ENCODE data around the gene NCMAP.
"Not testable (repeated sequence)": the region's sequence is repeated elsewhere in the genome, so short reads cannot be mapped to it uniquely, and the experiment has no call there.

Gene NCMAP

DNA sequence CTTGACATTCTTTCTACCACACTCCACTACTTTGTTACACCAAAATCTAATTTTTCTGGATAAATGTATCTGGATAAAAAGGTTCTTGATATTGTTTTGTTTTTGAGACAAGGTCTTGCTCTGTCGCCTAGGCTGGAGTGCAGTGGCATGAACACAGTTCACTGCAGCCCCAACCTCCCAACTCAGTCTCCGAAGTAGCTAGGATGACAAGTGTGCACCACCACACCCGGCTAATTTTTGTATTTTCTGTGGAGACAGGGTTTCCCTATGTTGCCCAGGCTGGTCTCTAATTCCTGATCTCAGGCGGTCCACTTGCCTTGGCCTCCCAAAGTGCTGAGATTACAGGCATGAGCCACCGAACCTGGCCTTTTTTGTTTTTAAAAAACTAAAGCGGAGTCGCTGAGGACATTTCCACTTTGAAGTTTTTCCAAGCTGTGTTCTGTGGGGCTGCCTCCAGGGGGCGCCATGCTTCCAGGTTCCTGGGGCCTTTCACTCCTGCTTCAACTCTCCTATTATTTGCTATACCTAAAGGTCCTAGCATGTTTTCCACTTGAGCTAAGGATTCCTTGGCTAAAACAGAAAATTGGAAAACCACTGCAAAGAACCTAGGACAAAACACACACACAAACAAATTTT lies 14.1 kb upstream of the NCMAP start:
- DNase-seq (ENCODE audit: low spot score) = no peak

- no peak for DNase-seq (ENCODE audit: low spot score)
Measured at GRCh38 chr1:24544239-24544638, 11.6 kb upstream of the NCMAP start.

- DNase-seq (ENCODE audit: low spot score) = no peak
Measured at GRCh38 chr1:24545662-24546061, 10.2 kb upstream of the NCMAP start.

DNA sequence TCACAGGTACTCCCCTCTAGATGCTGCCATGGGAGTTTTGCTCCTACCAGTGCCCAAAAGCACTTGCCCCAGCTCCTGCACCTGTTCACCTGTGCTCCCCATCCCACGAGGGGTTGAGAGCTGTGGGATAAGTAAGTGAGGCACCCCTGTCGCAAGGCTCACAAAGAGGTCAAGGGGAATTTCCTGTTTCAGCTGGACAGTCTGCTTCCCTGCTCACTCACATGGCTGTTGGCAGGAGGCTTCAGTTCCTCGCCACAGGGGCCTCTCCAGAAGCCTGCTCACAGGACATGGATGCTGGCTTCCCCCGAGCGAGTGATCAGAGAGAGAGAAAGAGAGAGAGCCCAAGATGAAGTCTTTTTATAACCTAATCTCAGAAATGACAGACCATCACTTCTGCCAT lies 8.7 kb upstream of the NCMAP start:
- no peak for DNase-seq (ENCODE audit: low spot score)

DNA sequence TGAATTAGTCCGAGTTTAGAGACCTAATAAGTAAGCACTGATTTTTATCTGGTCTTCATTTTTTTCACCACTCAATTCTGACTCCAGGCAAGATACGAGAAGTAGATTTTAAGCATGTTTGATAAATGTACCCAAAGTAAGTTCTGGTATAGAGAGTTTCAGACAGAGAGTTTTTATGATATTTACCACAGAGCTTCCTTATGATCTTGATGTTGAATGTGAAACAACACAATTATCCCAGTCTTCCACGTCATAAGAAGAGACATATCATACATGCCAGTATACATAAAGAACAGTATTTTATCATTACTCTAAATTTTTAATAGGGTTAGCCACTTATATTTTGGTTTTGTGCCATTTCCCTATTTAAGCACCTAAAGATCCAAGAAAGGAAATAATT lies 7.8 kb upstream of the NCMAP start:
- no peak for DNase-seq (ENCODE audit: low spot score)

DNA sequence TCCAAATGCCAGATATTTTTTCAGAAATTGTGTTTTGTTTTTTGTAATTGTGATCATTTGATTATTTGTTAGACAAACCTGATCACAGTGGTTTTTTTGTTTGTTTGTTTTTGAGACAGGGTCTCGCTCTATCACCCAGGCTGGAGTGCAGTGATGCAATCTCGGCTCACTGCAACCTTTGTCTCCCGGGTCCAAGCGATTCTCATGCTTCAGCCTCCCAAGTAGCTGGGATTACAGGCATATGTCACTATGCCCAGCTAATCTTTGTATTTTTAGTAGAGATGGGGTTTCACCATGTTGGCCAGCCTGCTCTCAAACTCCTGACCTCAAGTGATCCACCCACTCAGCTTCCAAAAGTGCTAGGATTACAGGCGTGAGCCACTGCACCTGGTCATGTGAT lies 6.7 kb upstream of the NCMAP start:
- not testable (repeated sequence) for DNase-seq (ENCODE audit: low spot score)

- no peak for DNase-seq (ENCODE audit: low spot score)
Measured at GRCh38 chr1:24551290-24551959, 4.5 kb upstream of the NCMAP start.

DNA sequence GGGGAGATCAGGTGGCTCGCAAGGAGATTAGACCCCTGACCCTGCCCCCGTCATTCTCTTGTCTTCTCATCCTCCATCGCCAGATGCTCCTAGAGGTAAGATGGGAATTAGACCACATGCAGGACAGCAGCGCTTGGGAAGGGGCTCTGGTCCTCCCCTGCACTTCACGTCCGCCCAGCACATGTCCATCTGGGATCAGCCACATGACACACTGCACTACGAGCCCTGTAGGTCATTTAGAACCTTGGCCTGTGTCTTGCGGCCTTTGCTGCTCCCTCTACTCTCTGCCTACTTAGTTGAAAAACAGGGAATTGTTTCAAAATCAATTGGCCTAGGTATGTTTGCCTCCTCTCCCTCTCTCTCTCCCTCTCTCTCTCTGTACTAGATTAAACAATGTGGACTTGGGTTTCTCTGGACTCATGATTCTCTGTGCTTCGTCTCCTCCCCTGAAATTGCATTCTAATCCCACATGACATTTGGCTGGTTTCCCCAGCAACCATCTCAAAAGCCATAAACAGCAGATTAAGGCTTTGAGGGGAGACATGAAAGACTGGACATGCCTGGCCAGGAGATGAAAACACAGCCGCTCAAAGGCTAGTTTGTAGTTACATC lies 3.8 kb upstream of the NCMAP start:
- DNase-seq (ENCODE audit: low spot score) = no peak

GRCh38 chr1:24553931-24554330 lies 2.0 kb upstream of the NCMAP start:
- no peak for DNase-seq (ENCODE audit: low spot score)

- DNase-seq (ENCODE audit: low spot score) = no peak
Measured at GRCh38 chr1:24554714-24555113, 1.2 kb upstream of the NCMAP start.

GRCh38 chr1:24556414-24556795 lies 518 bp downstream of the NCMAP start:
- DNase-seq (ENCODE audit: low spot score) = no peak

DNA sequence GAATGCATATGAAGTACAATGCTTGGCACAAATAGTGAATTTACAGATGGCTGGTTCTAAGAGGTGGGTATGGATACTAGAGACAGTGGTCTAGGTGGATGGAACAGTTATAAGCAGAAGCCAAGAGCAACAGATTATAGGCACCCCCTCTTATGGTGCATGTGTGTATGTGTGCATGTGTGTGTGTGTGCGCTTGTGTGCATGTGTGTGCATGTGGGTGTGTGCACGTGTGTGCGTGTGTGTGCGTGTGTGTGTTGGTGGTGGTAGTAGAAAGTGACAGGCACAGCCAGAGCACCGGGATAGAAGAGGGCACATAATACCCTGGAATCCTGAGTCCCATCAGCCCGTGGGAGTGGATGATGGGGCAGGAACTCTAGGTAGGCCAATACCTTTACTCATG lies 1.3 kb downstream of the NCMAP start:
- no peak for DNase-seq (ENCODE audit: low spot score)

- no peak for DNase-seq (ENCODE audit: low spot score)
Measured at GRCh38 chr1:24557711-24558131, 1.8 kb downstream of the NCMAP start.

DNA sequence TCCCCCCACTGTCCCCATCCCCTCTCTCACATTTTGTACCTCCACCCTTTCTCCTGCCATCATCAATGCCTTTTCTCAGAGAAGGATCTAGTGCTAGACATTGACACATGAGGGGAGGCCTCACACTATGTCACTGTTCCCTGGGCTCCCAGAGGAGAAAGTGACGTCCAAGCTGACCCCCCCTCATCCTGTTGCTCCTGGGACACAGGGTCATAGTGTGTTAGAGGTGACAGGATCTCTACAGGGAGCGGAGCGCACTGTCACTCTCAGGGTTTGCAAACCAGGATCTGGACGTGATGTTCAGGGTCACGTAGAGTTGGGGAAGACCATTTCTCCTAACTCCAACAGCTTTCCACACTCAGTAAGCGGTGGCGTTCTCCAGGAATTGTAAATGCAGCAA lies 2.6 kb downstream of the NCMAP start:
- DNase-seq (ENCODE audit: low spot score) = no peak

GRCh38 chr1:24558902-24559791 lies 3.3 kb downstream of the NCMAP start:
- no peak for DNase-seq (ENCODE audit: low spot score)

GRCh38 chr1:24560361-24560760 lies 4.5 kb downstream of the NCMAP start:
- no peak for DNase-seq (ENCODE audit: low spot score)

GRCh38 chr1:24562625-24563024 lies 6.7 kb downstream of the NCMAP start:
- DNase-seq (ENCODE audit: low spot score) = no peak

GRCh38 chr1:24564695-24565094 lies 8.8 kb downstream of the NCMAP start:
- no peak for DNase-seq (ENCODE audit: low spot score)

GRCh38 chr1:24566236-24566867 lies 10.5 kb downstream of the NCMAP start:
- DNase-seq (ENCODE audit: low spot score) = no peak

- DNase-seq (ENCODE audit: low spot score) = no peak
Measured at GRCh38 chr1:24567792-24568388, 12.0 kb downstream of the NCMAP start.

DNA sequence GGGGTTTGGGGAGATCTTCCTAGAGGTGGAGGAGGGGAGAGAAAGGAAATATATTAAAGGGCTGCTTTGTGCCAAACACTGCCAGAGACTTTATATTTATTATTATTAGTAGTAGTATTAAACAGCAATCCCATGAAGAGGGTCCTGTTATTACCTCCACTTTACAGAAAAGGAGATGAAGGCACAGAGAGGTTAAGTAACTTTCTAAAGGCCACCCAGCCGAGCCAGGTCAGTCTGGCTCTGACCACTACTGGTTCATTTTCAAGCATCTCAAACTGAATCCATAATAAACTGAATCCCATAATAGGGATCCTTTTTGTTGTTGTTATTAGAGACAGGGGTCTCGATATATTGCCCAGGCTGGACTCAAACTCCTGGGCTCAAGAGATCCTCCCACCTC lies 12.6 kb downstream of the NCMAP start:
- DNase-seq (ENCODE audit: low spot score) = no peak

Measured in activated CD4-positive, alpha-beta T cell treated with anti-CD3 and anti-CD28 coated beads, Interleukin-2, Interleukin-4, amounts not matched to agents 100 ng/mL and 50 ng/mL, durations not matched to agents 16 hours and 8 hours (primary cell).